CD4-positive, CD25-positive, alpha-beta regulatory T cell (primary cell): Measurements from ENCODE around the gene KCNG2. TPM values are rescaled to one million over a fixed set of nuclear protein-coding genes. Genes with fewer than 3 reads are reported as not detected.
A peak's percentile ranks its signal among the peaks of the same experiment; 100 is the strongest.

Source experiments
- ATAC-seq, 2 donors: fragments of 150-1000 bp; cut with Tn5 transposase; one replicate each; pipeline ENCODE4 v1.10.0; 2021; ENCODE audit warnings: low read depth in 2 of 2, moderate number of reproducible peaks in 2 of 2, moderate library complexity in 1 of 2
- DNase-seq, 3 donors: peaks; one replicate each; pipeline versions ENCODE4 v3.0.0 to v3.0.0-alpha.2; 2012 to 2022; ENCODE audit warnings: mixed read lengths in 1 of 3
- H3K27ac ChIP-seq: one replicate; pipeline ENCODE4 v1.7.0; 2013; ENCODE audit warnings: mild to moderate bottlenecking, low read length; ENCODE audit not compliant: insufficient read depth, poor library complexity, severe bottlenecking
- H3K27me3 ChIP-seq: one replicate; pipeline ENCODE4 v1.7.0; 2013; ENCODE audit warnings: low read length; ENCODE audit not compliant: control insufficient read depth, insufficient read depth
- H3K36me3 ChIP-seq: one replicate; pipeline ENCODE4 v1.7.0; 2013; ENCODE audit warnings: mild to moderate bottlenecking, low read length, moderate library complexity; ENCODE audit not compliant: control insufficient read depth, insufficient read depth
- H3K4me1 ChIP-seq: 2 replicates; pipeline ENCODE4 v1.7.0; 2013; ENCODE audit warnings: mild to moderate bottlenecking, low read length; ENCODE audit not compliant: insufficient read depth, control insufficient read depth, poor library complexity, severe bottlenecking
- H3K4me3 ChIP-seq: one replicate; pipeline ENCODE4 v1.7.0; 2013; ENCODE audit warnings: low read depth, mild to moderate bottlenecking, low read length, moderate library complexity
- H3K9me3 ChIP-seq, 2 experiments: 1 replicate in 1 of 2; 2 replicates in 1 of 2; pipeline ENCODE4 v1.7.0; 2013; ENCODE audit warnings: low read length in 2 of 2, mild to moderate bottlenecking in 1 of 2, moderate library complexity in 1 of 2; ENCODE audit not compliant: control insufficient read depth in 2 of 2
- H3K27ac Mint-ChIP-seq, 3 donors: one replicate each; pipeline ENCODE4 v1.8.0; 2020 to 2022; ENCODE audit warnings: mild to moderate bottlenecking in 3 of 3, mixed read lengths in 3 of 3, moderate library complexity in 2 of 3
- H3K27me3 Mint-ChIP-seq: one replicate; pipeline ENCODE4 v1.8.0; 2022; ENCODE audit warnings: mild to moderate bottlenecking, mixed read lengths
- H3K36me3 Mint-ChIP-seq: one replicate; pipeline ENCODE4 v1.8.0; 2020; ENCODE audit warnings: mixed read lengths
- H3K4me1 Mint-ChIP-seq, 4 donors: one replicate each; pipeline ENCODE4 v1.8.0; 2020 to 2022; ENCODE audit warnings: mixed read lengths in 4 of 4, mild to moderate bottlenecking in 1 of 4
- H3K4me3 Mint-ChIP-seq, 4 donors: one replicate each; pipeline ENCODE4 v1.8.0; 2020 to 2022; ENCODE audit warnings: mild to moderate bottlenecking in 4 of 4, mixed read lengths in 4 of 4, moderate library complexity in 3 of 4
- H3K9me3 Mint-ChIP-seq, 7 donors: one replicate each; pipeline ENCODE4 v1.8.0; 2020 to 2022; ENCODE audit warnings: mixed read lengths in 7 of 7, mild to moderate bottlenecking in 3 of 7, moderate library complexity in 2 of 7
- polyA plus RNA-seq, 4 donors: library from polyadenylated mRNA; unstranded; fragments of 300-500 nt; fragmentation: Illumina TruSeq; gene quantifications; one replicate each; pipeline ENCODE4 v1.2.3, GENCODE V29; 2021
- total RNA-seq: library from RNA; stranded (reverse); gene quantifications from one replicate; pipeline ENCODE4 v1.2.3, GENCODE V29; 2022

Gene KCNG2
- total and polyA plus RNA-seq, 5 donors from 2014 or later = not detected

DNA sequence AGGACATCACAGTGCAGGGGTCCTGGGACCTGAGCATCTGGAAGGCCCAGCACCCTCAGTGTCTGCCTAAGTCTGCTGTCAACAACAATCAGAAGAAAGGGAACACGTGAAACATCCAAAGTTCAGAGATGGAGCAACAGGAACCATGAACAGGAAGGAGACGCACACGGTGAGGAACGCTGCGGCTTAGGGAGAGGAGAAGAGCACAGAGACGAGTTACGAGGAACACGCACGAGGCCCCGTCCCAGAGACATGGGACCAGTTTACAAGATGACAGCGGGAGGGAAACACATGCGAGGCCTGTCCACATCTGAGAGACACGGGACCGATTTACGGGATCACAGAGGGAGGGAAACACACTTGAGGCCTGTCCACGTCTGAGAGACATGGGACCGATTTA lies 2.9 kb upstream of the KCNG2 start:
- Mint-ChIP-seq H3K4me3 (no peak overlapping the region), H3K4me1 (peaks cover 0 to 15% (median 10%) of the 10 kb centered on the region in 4 donors), H3K27me3 (peaks cover 66% of the 10 kb centered on the region), H3K9me3 (peaks cover 0 to 4% (median 0%) of the 10 kb centered on the region in 7 donors), H3K36me3 (peaks cover 5% of the 10 kb centered on the region), H3K27ac (no peak overlapping the region)
- H3K27me3 ChIP-seq = peaks cover 8% of the 10 kb centered on the region
- ATAC-seq (no peak), DNase-seq (no peak)
- H3K27ac ChIP-seq = no peak overlapping the region
- no peak overlapping the region for H3K4me3 ChIP-seq
- no peaks in the 10 kb centered on the region for H3K9me3 ChIP-seq
- H3K4me1 ChIP-seq = no peaks in the 10 kb centered on the region
- no peaks in the 10 kb centered on the region for H3K36me3 ChIP-seq

GRCh38 chr18:79795446-79795845 lies 2.3 kb upstream of the KCNG2 start:
- Mint-ChIP-seq H3K4me3 (no peak overlapping the region), H3K27ac (no peak overlapping the region), H3K4me1 (peaks cover 0 to 15% (median 11%) of the 10 kb centered on the region in 4 donors), H3K9me3 (peaks cover 0 to 4% (median 0%) of the 10 kb centered on the region in 7 donors), H3K27me3 (peaks cover 63% of the 10 kb centered on the region), H3K36me3 (peaks cover 5% of the 10 kb centered on the region)
- ATAC-seq (no peak), DNase-seq (no peak)
- H3K27me3 ChIP-seq = peaks cover 8% of the 10 kb centered on the region
- no peaks in the 10 kb centered on the region for H3K36me3 ChIP-seq
- no peaks in the 10 kb centered on the region for H3K9me3 ChIP-seq
- H3K4me3 ChIP-seq = no peak overlapping the region
- no peak overlapping the region for H3K27ac ChIP-seq
- H3K4me1 ChIP-seq = no peaks in the 10 kb centered on the region

DNA sequence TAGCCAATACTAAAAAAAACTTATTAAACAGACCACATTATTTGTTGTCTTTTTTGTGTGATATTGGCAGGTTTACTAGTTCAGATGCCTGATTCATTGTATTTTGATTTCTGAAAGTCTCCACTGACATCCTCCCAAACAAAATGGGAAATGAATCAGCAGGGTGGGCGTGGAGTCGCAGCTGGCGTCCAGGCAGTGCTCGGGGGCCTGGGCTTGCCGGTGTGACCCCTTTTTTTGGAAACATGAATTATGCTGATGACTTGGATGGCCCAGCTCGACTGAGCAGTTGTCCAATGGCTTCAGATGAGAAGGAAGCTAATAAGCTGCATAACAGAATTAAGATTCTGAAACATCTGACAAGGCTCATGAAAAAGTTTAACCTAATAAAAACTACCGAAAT lies 1.7 kb upstream of the KCNG2 start:
- Histone ChIP-seq H3K27me3 (peaks cover 8% of the 10 kb centered on the region), H3K27ac (no peak overlapping the region), H3K4me3 (no peak overlapping the region), H3K4me1 (no peaks in the 10 kb centered on the region), H3K36me3 (no peaks in the 10 kb centered on the region), H3K9me3 (no peaks in the 10 kb centered on the region)
- peaks cover 5% of the 10 kb centered on the region for H3K36me3 Mint-ChIP-seq
- ATAC-seq (no peak), DNase-seq (no peak)
- H3K4me1 Mint-ChIP-seq = peaks cover 0 to 15% (median 11%) of the 10 kb centered on the region in 4 donors
- H3K9me3 Mint-ChIP-seq = peaks cover 0 to 2% (median 0%) of the 10 kb centered on the region in 7 donors
- no peak overlapping the region for H3K4me3 Mint-ChIP-seq
- H3K27me3 Mint-ChIP-seq = peaks cover 62% of the 10 kb centered on the region
- no peak overlapping the region for H3K27ac Mint-ChIP-seq

GRCh38 chr18:79796531-79797405 lies 970 bp upstream of the KCNG2 start:
- Histone ChIP-seq H3K4me3 (no peak overlapping the region), H3K36me3 (no peaks in the 10 kb centered on the region), H3K4me1 (no peaks in the 10 kb centered on the region), H3K27ac (no peak overlapping the region), H3K9me3 (no peaks in the 10 kb centered on the region), H3K27me3 (peaks cover 8% of the 10 kb centered on the region)
- H3K9me3 Mint-ChIP-seq = peaks cover 0 to 2% (median 0%) of the 10 kb centered on the region in 7 donors
- H3K36me3 Mint-ChIP-seq = peaks cover 5% of the 10 kb centered on the region
- H3K27ac Mint-ChIP-seq = no peak overlapping the region
- ATAC-seq (no peak), DNase-seq (no peak)
- H3K27me3 Mint-ChIP-seq = peaks cover 59% of the 10 kb centered on the region
- H3K4me1 Mint-ChIP-seq = peaks cover 0 to 11% (median 10%) of the 10 kb centered on the region in 4 donors
- peak overlapping the region in 3 of 4 donors; percentile 19 to 67 (median 40) for H3K4me3 Mint-ChIP-seq

DNA sequence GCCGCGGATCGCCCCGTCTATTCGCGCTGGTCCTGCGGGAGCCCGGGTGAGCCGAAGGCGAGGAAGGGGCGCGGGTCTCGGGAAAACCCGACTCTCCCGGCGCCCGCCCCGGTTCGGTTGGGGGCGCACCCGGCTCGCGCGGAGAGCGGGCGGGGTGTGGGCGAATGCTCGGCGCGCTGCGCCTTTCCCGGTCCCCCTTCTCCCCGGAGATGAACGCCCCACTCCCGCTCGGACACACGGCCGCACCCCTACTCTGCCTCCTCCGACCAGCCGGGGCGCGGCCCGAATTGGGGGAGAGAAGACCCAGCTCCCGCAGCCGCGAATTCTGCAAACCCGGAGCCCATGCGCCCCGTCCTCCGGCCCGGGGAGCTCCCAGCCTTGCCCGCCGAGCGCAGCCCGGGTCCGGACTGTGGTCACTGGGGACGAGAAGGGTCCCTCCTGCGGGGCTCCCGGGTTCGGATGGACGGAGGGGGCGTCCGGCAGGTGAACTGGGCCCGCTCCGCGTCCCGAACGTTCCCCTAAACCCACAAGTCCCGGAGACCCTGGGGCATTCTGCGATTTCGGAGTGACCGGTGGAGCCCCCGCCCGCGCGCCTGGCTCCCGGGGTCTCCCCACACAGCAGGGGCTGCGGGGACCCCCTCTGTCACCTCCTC lies 734 bp downstream of the KCNG2 start:
- Mint-ChIP-seq H3K36me3 (peaks cover 5% of the 10 kb centered on the region), H3K9me3 (peaks cover 0 to 2% (median 0%) of the 10 kb centered on the region in 7 donors), H3K4me1 (peaks cover 0 to 9% (median 7%) of the 10 kb centered on the region in 4 donors), H3K27me3 (peaks cover 43% of the 10 kb centered on the region), H3K4me3 (no peak overlapping the region), H3K27ac (no peak overlapping the region)
- ATAC-seq = no peak
- Histone ChIP-seq H3K4me1 (no peaks in the 10 kb centered on the region), H3K9me3 (no peaks in the 10 kb centered on the region), H3K27me3 (peaks cover 8% of the 10 kb centered on the region), H3K36me3 (no peaks in the 10 kb centered on the region), H3K27ac (no peak overlapping the region), H3K4me3 (no peak overlapping the region)
- DNase-seq = no peak

DNA sequence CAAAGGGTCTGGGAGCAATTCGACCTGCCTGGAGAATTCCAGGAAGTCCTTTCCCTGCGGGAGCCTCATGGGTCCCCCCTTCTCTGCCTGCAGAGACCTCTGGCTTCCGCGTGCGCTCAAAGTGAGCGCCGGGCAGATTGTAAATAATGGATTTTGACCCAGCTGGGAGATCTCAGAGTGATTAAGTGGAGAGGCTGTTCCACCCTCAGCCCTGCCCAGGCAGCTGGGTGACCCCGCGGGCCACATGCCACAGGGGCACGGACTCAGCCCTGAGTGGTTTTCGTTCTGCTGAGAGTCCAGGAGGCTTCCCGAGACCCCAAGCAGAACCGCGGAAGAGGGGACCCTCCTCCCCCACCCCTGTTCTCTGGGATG lies 1.2 kb downstream of the KCNG2 start:
- no peaks in the 10 kb centered on the region for H3K9me3 ChIP-seq
- H3K36me3 Mint-ChIP-seq = peaks cover 5% of the 10 kb centered on the region
- DNase-seq (no peak), ATAC-seq (no peak)
- H3K27ac ChIP-seq = no peak overlapping the region
- peaks cover 0 to 9% (median 7%) of the 10 kb centered on the region in 4 donors for H3K4me1 Mint-ChIP-seq
- peaks cover 8% of the 10 kb centered on the region for H3K27me3 ChIP-seq
- H3K4me1 ChIP-seq = no peaks in the 10 kb centered on the region
- peaks cover 0 to 2% (median 0%) of the 10 kb centered on the region in 7 donors for H3K9me3 Mint-ChIP-seq
- H3K27me3 Mint-ChIP-seq = peaks cover 40% of the 10 kb centered on the region
- H3K4me3 Mint-ChIP-seq = no peak overlapping the region
- H3K36me3 ChIP-seq = no peaks in the 10 kb centered on the region
- no peak overlapping the region for H3K27ac Mint-ChIP-seq
- H3K4me3 ChIP-seq = no peak overlapping the region

DNA sequence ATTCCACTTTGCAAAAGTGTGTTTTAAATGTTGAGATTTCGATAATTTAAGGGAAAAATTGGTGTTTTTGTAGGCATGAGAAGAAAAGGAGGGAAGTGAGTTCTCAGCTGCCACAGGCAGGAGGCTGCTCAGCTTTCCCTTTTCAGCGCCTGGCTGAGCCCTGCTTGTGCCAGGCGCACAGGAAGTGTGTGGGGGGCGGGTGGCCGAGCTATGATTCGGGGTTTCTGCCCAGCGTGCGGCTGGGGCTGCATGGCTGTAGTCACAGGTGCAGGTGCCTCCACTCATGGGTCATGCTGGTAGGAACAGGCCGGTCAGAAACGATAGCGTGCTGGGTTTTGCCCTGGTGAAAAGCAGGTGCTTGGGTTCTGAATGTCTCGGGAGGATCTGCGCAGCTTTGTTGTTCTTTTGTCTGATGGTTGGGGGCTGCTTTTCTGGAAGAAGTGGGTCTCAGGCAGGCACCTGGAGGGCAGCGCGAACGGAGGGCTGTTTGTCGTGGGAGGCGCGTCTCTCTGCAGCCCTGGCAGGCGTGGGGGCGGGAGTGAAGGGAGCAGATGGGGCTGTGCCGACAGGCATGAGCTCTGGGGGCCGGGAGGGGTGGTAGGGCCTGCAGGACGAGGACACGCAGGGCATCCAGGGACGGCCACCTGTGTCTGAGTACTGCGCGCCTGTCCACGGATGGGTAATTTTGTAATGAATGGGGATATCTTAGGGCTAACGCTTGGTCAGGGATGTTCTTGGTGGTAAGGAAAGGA lies 2.1 kb downstream of the KCNG2 start:
- peaks cover 0 to 9% (median 7%) of the 10 kb centered on the region in 4 donors for H3K4me1 Mint-ChIP-seq
- no peak overlapping the region for H3K4me3 ChIP-seq
- H3K27ac Mint-ChIP-seq = peak overlapping the region in 1 of 3 donors; percentile 20
- H3K4me1 ChIP-seq = no peaks in the 10 kb centered on the region
- peak overlapping the region in 1 of 4 donors; percentile 35 for H3K4me3 Mint-ChIP-seq
- no peaks in the 10 kb centered on the region for H3K9me3 ChIP-seq
- H3K9me3 Mint-ChIP-seq = peaks cover 0 to 2% (median 0%) of the 10 kb centered on the region in 7 donors
- DNase-seq = no peak
- ATAC-seq = no peak
- H3K27ac ChIP-seq = no peak overlapping the region
- peaks cover 5% of the 10 kb centered on the region for H3K36me3 Mint-ChIP-seq
- H3K36me3 ChIP-seq = no peaks in the 10 kb centered on the region
- H3K27me3 ChIP-seq = peaks cover 8% of the 10 kb centered on the region
- peaks cover 32% of the 10 kb centered on the region for H3K27me3 Mint-ChIP-seq
